GM21447 (cell line): Measurements from ENCODE around the gene MTO1.
"Not testable (repeated sequence)": the region's sequence is repeated elsewhere in the genome, so short reads cannot be mapped to it uniquely, and the experiment has no call there.

Experiments used
- ATAC-seq: cut with Tn5 transposase; IDR thresholded peaks from one replicate; pipeline ENCODE4 v1.9.1; 2021; ENCODE audit not compliant: unreplicated experiment

The MTO1 gene

GRCh38 chr6:73461537-73462350, at the start of gene MTO1:
Gene MTO1, plus strand, starts transcription at chr6:73461737. Its CDS starts 118 bp downstream, at chr6:73461855.
- ATAC-seq, result peak; percentile 96

DNA sequence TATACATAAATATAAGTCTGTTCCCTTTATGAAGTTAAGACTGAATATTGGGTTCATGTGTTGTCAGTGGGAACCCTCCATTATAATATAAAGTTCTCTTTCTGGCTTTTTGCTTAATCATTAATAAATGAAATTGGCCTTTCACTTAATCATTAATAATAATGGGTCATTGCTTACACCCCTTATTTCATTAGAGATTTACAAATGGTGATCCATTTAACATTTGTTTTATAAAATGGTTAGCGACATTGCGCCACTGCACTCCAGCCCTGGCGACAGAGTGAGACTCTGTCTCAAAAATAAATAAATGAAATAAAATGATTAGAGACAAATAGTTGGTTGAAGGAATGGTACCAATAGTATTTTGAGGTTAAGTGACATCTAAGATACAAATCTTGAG, 48.4 kb upstream of the MTO1 start:
- no peak for ATAC-seq

GRCh38 chr6:73418081-73418741, 43.3 kb upstream of the MTO1 start:
- ATAC-seq, result no peak

DNA sequence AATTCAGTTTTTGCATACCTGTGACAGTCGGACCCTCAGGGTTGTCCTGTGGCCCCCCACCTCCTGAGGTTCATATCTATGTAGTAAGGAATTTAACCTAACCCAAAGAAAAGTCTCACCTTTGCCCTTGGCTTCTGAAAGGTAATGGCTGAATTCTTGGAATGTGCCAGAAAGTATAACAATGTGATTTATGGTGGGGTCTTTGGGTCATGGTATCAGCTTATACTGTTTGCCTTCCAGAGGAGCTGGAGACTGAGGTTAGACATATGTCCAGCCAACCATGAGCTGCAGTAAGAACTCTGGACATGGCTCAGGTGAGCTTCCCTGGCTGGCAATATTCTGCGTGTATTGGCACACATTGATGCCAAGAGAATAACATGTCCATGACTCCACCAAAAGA, 40.0 kb upstream of the MTO1 start:
- no peak for ATAC-seq

- no peak for ATAC-seq
These were observed 26.3 kb upstream of the MTO1 start for GRCh38 chr6:73435236-73435635.

DNA sequence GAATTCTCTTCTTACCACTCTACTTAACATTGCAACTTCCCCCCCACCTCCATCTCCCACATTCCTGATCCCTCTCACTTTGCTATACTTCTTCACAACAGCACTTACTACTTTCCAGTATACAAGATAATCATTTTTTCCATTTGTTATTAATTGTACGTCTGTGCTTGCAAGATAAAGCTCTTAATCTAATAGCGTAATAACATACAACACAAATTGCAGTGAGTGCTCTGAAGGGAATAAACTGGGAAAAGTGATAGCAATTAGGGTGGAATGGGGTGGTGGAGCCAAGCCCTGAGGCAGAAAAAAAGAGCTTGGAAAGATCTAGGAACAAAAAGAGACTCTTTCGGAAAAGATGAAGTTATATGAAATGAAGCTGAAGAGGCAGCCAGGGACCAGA, 18.0 kb upstream of the MTO1 start:
- ATAC-seq, result no peak

DNA sequence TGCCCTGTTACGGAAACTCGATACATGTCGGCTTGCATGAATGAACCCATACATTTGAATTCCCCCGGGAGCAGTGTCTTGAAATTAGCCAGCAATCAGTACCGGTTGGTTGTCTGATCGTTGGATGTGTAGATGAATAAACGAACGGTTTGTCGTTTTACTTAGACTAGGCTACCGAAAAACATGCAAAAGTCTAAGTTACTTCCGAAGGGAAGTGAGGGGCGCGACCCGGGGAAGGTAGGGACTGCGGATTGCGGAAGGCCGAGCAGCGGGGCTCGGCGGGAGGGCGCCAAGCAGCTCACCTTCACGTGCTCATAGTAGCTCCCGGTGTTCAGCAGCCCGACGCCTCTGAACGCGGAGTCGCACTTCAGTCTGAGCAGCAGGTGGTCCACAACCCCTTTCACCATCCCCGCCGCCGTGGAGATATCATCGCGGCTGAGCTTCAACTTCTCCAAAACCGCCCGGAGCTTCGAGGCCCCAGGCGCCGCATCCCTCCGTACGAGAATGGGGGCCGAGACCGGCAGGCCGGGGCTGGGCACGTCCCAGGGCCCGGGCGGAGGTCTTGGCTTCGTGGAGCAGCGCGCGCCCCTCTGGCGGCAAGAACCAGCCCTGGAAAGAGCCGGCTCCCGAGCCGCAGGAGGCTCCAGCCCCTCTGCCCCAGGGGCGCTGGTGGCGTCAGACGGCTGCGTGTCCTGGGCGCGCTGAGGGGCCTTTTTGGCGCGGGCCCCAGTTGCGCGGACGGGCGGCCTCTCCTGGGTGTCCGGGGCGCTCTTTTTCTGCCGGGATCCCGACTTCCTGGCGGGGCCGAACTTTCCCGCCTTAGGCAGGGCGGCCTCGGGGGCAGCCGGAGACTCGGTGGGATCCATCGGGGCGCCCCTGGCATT, 10.1 kb upstream of the MTO1 start:
- peak; percentile 52 for ATAC-seq

DNA sequence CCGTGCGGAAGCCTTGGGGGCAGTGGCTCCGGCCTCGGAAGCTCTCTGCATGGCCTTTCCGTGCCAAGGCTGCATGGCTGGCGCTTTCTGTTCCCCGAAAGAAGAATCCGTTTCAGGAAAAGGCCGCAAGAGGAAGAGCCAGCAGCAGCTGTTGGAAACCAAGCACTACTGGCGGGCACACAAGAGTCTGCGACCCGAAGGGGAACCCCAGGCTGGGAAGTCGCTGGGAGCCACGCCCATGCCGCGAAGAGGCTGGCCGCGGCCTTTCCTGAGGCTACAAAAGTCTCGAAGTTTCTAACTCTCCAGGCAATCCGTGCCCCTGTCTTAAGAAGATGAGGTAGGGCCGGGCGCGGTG, 9.5 kb upstream of the MTO1 start, which contains the start of gene CGAS:
Gene CGAS (minus strand): TSS at position 191 of the 355 bp plus-strand sequence. CDS start 116 bp downstream, at position 75.
- ATAC-seq, result peak; percentile 78

DNA sequence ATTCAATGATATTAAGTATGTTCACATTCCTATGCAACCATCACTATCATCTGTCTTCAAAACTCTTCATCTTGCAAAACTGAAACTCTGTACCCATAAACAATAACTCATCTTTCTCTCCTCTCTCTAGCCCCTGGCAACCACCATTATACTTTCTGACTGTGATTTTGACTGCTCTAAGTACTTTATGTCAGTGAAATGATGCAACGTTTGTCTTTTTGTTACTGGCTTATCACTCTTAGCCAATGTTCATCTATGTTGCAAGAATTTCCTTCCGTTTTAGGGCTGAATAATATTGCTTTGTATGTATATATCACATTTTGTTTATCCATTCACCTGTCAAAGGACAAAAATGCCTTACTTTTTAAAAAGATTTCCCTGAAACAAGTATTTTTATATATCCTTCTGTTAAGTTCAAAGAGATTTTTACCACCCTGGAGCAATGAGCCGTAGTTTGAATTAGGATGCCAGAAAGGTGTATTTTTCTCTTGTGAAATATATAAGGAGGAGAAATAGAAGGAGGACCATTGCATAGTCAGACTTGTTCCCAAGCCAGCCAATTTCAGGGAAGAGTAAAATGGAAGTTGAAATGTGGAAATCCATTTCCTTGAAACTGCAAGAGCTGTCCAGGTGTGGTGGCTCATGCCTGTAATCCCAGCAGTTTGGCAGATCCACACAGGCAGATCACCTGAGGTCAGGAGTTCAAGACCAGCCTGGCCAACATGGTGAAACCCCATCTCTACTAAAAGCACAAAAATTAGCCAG, 5.5 kb upstream of the MTO1 start:
- no peak for ATAC-seq

GRCh38 chr6:73459474-73459873, 2.1 kb upstream of the MTO1 start:
- ATAC-seq, result not testable (repeated sequence)

GRCh38 chr6:73460056-73460455, 1.5 kb upstream of the MTO1 start:
- no peak for ATAC-seq

GRCh38 chr6:73471686-73472290, 10.3 kb downstream of the MTO1 start:
- peak; percentile 96 for ATAC-seq

DNA sequence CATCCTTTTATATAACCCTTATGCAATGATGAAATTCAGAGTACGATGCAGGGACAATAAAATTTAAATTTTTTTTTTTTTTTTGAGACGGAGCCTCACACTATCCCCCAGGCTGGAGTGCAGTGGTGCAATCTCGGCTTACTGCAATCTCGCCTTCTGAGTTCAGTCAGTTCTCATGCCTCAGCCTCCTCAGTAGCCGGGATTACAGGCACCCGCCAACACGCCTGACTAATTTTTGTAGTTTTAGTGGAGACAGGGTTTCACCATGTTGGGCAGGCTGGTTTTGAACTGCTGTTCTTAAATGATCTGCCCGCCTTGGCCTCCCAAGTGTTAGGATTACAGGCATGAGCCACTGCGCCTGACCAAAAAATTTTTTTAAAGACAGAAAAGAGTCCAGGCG, 15.2 kb downstream of the MTO1 start:
- ATAC-seq, result no peak

DNA sequence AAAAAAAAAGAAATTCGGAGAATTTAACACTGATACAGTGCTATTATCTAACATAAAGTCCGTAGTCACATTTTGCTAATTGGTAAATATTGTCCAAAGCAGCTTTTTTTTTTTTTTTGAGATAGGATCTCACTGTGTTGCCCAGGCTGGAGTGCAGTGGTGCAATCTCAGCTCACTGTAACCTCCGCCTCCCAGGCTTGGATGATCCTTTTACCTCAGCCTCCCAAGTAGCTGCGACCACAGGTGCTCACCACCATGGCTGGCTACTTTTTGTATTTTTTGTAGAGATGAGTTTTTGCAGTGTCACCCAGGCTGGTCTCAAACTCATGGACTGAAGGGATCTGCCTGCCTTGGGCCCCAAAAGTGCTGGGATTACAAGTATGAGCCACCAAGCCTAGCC, 15.9 kb downstream of the MTO1 start:
- ATAC-seq, result no peak

DNA sequence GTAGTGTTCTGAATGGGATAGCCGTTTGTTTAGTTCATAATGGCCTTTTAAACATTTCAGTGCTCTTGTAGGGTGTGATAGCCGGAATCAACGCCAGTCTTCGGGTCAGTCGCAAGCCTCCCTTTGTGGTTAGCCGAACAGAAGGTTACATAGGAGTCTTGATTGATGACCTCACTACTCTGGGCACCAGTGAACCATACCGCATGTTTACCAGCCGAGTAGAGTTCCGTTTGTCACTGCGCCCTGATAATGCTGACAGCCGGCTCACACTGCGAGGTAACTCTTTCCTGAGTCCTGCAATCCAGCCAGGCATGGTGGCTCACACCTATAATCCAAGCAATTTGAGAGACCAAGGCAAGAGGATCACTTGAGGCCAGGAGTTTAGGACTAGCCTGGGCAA, 20.4 kb downstream of the MTO1 start:
- no peak for ATAC-seq

- ATAC-seq, result no peak
These were observed 22.9 kb downstream of the MTO1 start for GRCh38 chr6:73484438-73484837.

GRCh38 chr6:73487473-73487872, 25.9 kb downstream of the MTO1 start:
- no peak for ATAC-seq

GRCh38 chr6:73491377-73491776, 29.8 kb downstream of the MTO1 start:
- ATAC-seq, result no peak

DNA sequence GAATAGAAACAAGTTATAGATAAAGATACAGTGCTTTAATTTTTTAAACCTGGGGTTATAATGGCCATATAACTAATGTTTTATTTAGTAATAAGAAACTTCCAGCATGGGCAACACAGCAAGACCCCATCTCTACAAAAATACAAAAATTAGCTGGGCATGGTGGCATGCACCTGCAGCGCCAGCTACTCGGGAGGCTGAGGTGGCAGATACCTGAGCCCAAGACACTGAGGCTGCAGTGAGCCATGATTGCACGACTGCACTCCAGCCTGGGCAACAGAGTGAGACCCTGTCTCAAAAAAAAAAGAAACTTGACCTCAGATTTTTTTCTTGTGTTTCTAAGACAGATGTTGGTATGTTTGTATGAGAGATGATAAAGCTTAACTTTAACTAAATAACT, 36.4 kb downstream of the MTO1 start:
- no peak for ATAC-seq

- no peak for ATAC-seq
These were observed 41.7 kb downstream of the MTO1 start for GRCh38 chr6:73503027-73503772.
